Measurements from ENCODE around the gene SIN3B. TPM values are rescaled to one million over a fixed set of nuclear protein-coding genes. Genes with fewer than 3 reads are reported as not detected.

The SIN3B gene
- polyA plus RNA-seq, 1 of the 3 experiments (the other 2 are of a cell fraction) = 29.7 TPM

DNA sequence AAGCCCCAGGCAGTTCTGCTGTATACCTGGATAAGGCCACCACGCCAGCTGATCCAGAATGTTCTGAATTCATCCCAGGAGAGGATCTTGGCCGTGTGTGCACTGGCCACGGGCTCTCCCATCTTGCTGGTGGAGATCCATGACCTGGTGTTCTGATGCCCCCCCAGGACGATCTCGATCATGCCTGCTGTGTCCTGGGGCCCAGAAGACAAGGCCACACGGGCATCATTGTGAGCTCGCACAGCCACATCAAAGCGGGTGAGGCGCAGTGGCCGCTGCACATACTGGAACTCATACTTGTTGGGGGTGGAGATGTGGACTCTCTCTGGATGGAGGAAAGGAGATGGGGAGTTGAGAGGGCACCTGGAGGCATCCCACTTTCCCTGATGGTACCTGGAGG, 99.7 kb downstream of the SIN3B start:
- H3K9me3 ChIP-seq = no peaks in the 10 kb centered on the region
- no peaks in the 10 kb centered on the region; the same call in 1 of the 2 replicates for H3K27me3 ChIP-seq (ENCODE audit: insufficient read depth)
- H3K4me1 ChIP-seq (ENCODE audit: control insufficient read depth in 1 of 2, insufficient read depth in 2 of 2, low read depth in 1 of 2, low read length in 1 of 2) = no peaks in the 10 kb centered on the region
- no peaks in the 10 kb centered on the region for H4K20me1 ChIP-seq (ENCODE audit: insufficient read depth)
- ChIA-PET CTCF (interaction anchor here (0.7 kb wide), 1 partner anchor 14 kb away, joined by 3 read pairs; no protein-coding TSS in a partner anchor), POLR2A (no interaction called here)
- H3K4me2 ChIP-seq = no peak overlapping the region
- TF ChIP-seq FOXJ3 (CRISPR knock-in tag; IDR thresholded peaks at IDR 0.05) = no peak
- no peak for TF ChIP-seq TAF1 (IDR thresholded peaks at IDR 0.05; ENCODE audit: borderline replicate concordance, low read depth, low read length)
- no peak for TF ChIP-seq CHD2 (IDR thresholded peaks at IDR 0.05; ENCODE audit: low read length, partially characterized antibody)
- no peak for TF ChIP-seq RXRA (IDR thresholded peaks at IDR 0.05; ENCODE audit: borderline replicate concordance, low read depth)
- TF ChIP-seq MEF2A (IDR thresholded peaks at IDR 0.05; ENCODE audit: borderline replicate concordance, low read depth) = no peak
- TF ChIP-seq NRF1 (IDR thresholded peaks at IDR 0.05; ENCODE audit: low read depth, low read length) = no peak
- TF ChIP-seq, protein P1, sequence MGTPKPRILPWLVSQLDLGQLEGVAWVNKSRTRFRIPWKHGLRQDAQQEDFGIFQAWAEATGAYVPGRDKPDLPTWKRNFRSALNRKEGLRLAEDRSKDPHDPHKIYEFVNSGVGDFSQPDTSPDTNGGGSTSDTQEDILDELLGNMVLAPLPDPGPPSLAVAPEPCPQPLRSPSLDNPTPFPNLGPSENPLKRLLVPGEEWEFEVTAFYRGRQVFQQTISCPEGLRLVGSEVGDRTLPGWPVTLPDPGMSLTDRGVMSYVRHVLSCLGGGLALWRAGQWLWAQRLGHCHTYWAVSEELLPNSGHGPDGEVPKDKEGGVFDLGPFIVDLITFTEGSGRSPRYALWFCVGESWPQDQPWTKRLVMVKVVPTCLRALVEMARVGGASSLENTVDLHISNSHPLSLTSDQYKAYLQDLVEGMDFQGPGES (IDR thresholded peaks at IDR 0.05; ENCODE audit: low read depth, low read length) = no peak
- TF ChIP-seq, protein P2, sequence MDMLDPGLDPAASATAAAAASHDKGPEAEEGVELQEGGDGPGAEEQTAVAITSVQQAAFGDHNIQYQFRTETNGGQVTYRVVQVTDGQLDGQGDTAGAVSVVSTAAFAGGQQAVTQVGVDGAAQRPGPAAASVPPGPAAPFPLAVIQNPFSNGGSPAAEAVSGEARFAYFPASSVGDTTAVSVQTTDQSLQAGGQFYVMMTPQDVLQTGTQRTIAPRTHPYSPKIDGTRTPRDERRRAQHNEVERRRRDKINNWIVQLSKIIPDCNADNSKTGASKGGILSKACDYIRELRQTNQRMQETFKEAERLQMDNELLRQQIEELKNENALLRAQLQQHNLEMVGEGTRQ (IDR thresholded peaks at IDR 0.05; ENCODE audit: borderline replicate concordance, low read depth, low read length) = no peak
- no peak for TF ChIP-seq SMC3 (IDR thresholded peaks at IDR 0.05; ENCODE audit: low read depth, low read length)
- TF ChIP-seq, protein P3, sequence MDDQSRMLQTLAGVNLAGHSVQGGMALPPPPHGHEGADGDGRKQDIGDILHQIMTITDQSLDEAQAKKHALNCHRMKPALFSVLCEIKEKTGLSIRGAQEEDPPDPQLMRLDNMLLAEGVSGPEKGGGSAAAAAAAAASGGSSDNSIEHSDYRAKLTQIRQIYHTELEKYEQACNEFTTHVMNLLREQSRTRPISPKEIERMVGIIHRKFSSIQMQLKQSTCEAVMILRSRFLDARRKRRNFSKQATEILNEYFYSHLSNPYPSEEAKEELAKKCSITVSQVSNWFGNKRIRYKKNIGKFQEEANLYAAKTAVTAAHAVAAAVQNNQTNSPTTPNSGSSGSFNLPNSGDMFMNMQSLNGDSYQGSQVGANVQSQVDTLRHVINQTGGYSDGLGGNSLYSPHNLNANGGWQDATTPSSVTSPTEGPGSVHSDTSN (IDR thresholded peaks at IDR 0.05) = no peak
- H3K79me2 ChIP-seq (ENCODE audit: insufficient read depth) = no peaks in the 10 kb centered on the region
- no peaks in the 10 kb centered on the region for H3F3A ChIP-seq (replicated peaks; ENCODE audit: insufficient read depth)
- no peak overlapping the region for H3K4me3 ChIP-seq (ENCODE audit: low read depth in 2 of 2, low read length in 1 of 2)
- H3K36me3 ChIP-seq (replicated peaks in 1 of 2; ENCODE audit: control insufficient read depth in 1 of 2, insufficient read depth in 2 of 2, low read length in 1 of 2) = no peaks in the 10 kb centered on the region
- 8% methylated on average over 7 of the region's 10 CpGs for WGBS (ENCODE audit: low lambda C conversion rate)
- H2AFZ ChIP-seq (ENCODE audit: low read depth) = no peak overlapping the region
- H3K27ac ChIP-seq (ENCODE audit: low read depth in 2 of 2, low read length in 1 of 2) = no peak overlapping the region
- no peaks in the 10 kb centered on the region for H3K9me2 ChIP-seq
- no peak overlapping the region for H3K9ac ChIP-seq
- DNase-seq = no peak

Small RNA genes within 50 kb of the gene (small RNA-seq; reads per million reads assigned to genes)
- gene AC008737.3 (0 reads per million in 7 experiments), gene RN7SL823P (0 reads per million in 7 experiments), gene RN7SL835P (0 reads per million in 7 experiments)

Other genes with a start within 250 kb of the SIN3B start
- 3.5 and 3.8 TPM in 2 replicates for gene MED26, start 201.2 kb upstream of the SIN3B start, polyA plus RNA-seq (2012; rRNA removed)
- 74.2 and 79.9 TPM in 2 replicates for gene SMIM7, start 169.3 kb upstream of the SIN3B start, polyA plus RNA-seq (2012; rRNA removed)
- gene TMEM38A, start 168.3 kb upstream of the SIN3B start, polyA plus RNA-seq (2012; rRNA removed) = 3.3 and 4.3 TPM in 2 replicates
- not detected in 2 replicates for gene NWD1, start 109.6 kb upstream of the SIN3B start, polyA plus RNA-seq (2012; rRNA removed)
- not detected in 2 replicates for gene F2RL3, start 59.6 kb downstream of the SIN3B start, polyA plus RNA-seq (2012; rRNA removed)
- 1.0 and 1.2 TPM in 2 replicates for gene CPAMD8, start 197.4 kb downstream of the SIN3B start, polyA plus RNA-seq (2012; rRNA removed)
- 7.4 and 9.6 TPM in 2 replicates for gene HAUS8, start 246.1 kb downstream of the SIN3B start, polyA plus RNA-seq (2012; rRNA removed)
- 28.4 and 37.6 TPM in 2 replicates for gene MYO9B, start 246.4 kb downstream of the SIN3B start, polyA plus RNA-seq (2012; rRNA removed)

Data from SK-N-SH (cell line).